OCI-LY3 (cell line): Measurements from ENCODE around the gene NAB1.

Source experiments
- CTCF ChIP-seq: fragments of 200-600, 300-600 bp; sonication (generic); IDR thresholded peaks from 2 replicates; pipeline ENCODE4 v1.5.1; 2014; ENCODE audit warnings: antibody characterized with exemption, low read length, low read depth
- EZH2phosphoT487 ChIP-seq: fragments of 200-600 bp; shearing (Covaris generic); IDR thresholded peaks from 2 replicates; pipeline ENCODE4 v1.6.1; 2018; ENCODE audit warnings: antibody characterized with exemption, mixed run types, low read depth

GRCh38 chr2:190651413-190651812, 2.5 kb downstream of the NAB1 start:
- no peak for TF ChIP-seq CTCF
- TF ChIP-seq EZH2phosphoT487: no peak
